Measurements from ENCODE around the gene MAVS. TPM values are rescaled to one million over a fixed set of nuclear protein-coding genes. Genes with fewer than 3 reads are reported as not detected.

Gene MAVS
- total RNA-seq, 1 donor from 2014 or later = 47.0 TPM

DNA sequence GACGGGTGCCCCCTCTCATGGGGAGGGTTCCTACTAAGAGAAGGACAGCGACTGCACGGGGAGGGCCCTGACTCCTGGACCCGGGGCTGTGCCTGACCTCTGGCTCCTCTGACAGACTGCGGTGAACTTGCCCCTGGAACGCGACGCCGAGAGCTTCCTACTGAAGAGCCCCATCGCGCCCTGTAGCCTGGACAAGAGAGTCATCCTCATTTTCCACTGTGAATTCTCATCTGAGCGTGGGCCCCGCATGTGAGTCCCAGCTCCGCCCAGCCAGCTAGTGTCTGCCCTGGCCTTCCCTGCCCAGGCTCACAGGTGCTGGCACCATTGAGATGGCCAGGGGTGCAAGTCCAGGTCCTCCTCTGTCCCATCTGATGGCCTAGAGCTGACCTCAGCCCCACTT is 43.3 kb upstream of the MAVS start:
- Mint-ChIP-seq H3K4me3 (ENCODE audit: unreplicated experiment) (no peak overlapping the region), H3K4me1 (ENCODE audit: unreplicated experiment) (peaks cover 93% of the 10 kb centered on the region), H3K9me3 (ENCODE audit: unreplicated experiment) (no peaks in the 10 kb centered on the region), H3K27ac (ENCODE audit: unreplicated experiment) (peak overlapping the region; percentile 83), H3K27me3 (ENCODE audit: unreplicated experiment) (no peaks in the 10 kb centered on the region), H3K36me3 (ENCODE audit: unreplicated experiment) (peaks cover 57% of the 10 kb centered on the region)
- no peak for DNase-seq (ENCODE audit: extremely low spot score, unreplicated experiment)
- TF ChIP-seq, protein P1, sequence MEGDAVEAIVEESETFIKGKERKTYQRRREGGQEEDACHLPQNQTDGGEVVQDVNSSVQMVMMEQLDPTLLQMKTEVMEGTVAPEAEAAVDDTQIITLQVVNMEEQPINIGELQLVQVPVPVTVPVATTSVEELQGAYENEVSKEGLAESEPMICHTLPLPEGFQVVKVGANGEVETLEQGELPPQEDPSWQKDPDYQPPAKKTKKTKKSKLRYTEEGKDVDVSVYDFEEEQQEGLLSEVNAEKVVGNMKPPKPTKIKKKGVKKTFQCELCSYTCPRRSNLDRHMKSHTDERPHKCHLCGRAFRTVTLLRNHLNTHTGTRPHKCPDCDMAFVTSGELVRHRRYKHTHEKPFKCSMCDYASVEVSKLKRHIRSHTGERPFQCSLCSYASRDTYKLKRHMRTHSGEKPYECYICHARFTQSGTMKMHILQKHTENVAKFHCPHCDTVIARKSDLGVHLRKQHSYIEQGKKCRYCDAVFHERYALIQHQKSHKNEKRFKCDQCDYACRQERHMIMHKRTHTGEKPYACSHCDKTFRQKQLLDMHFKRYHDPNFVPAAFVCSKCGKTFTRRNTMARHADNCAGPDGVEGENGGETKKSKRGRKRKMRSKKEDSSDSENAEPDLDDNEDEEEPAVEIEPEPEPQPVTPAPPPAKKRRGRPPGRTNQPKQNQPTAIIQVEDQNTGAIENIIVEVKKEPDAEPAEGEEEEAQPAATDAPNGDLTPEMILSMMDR (IDR thresholded peaks at IDR 0.05) = no peak

DNA sequence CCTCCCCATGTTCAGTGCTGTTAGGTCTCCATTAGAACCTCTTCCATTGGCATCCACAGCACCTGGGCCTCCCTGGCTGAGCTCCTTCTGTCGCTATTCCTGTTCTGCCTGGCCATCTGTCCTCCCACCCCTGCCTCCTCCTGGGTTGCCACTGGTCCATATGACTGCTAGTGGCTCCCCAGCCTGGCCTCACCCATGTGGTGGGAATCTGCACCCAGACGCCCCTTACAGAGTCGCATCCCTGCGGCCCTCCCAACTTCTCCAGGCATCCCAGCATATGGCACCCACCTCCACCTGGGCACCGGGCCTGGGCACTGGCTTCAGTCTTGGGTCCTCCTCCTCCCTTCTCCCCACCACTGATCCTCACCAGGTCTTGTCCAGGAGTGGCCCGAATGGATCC is 42.8 kb upstream of the MAVS start:
- Mint-ChIP-seq H3K4me3 (ENCODE audit: unreplicated experiment) (no peak overlapping the region), H3K9me3 (ENCODE audit: unreplicated experiment) (no peaks in the 10 kb centered on the region), H3K36me3 (ENCODE audit: unreplicated experiment) (peaks cover 52% of the 10 kb centered on the region), H3K27me3 (ENCODE audit: unreplicated experiment) (no peaks in the 10 kb centered on the region), H3K4me1 (ENCODE audit: unreplicated experiment) (peaks cover 91% of the 10 kb centered on the region), H3K27ac (ENCODE audit: unreplicated experiment) (peak overlapping the region; percentile 83)
- TF ChIP-seq, protein P1 (IDR thresholded peaks at IDR 0.05) = no peak
- DNase-seq (ENCODE audit: extremely low spot score, unreplicated experiment) = no peak

DNA sequence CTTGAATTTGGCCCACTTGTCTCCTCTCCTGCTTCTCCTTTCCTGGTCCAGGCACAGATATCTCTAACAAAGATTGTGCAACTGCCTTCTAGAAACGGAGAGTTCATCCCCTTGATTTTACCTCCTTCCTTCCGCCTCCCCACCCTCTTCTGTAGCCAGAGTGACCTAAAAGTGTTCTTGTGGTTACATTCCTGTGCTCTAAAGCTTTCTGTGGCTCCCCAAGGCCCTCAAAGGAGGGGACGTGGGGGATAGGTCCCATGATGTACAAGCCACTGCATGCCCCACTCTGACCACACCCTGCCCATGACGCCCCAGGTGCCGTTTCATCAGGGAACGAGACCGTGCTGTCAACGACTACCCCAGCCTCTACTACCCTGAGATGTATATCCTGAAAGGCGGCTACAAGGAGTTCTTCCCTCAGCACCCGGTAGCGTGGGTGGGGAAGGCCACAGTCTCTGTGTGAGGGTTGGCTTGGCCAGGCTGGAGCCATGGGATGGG is 42.3 kb upstream of the MAVS start:
- peak overlapping the region; percentile 83 for H3K27ac Mint-ChIP-seq (ENCODE audit: unreplicated experiment)
- no peaks in the 10 kb centered on the region for H3K9me3 Mint-ChIP-seq (ENCODE audit: unreplicated experiment)
- no peaks in the 10 kb centered on the region for H3K27me3 Mint-ChIP-seq (ENCODE audit: unreplicated experiment)
- TF ChIP-seq, protein P1 (IDR thresholded peaks at IDR 0.05) = no peak
- H3K36me3 Mint-ChIP-seq (ENCODE audit: unreplicated experiment) = peaks cover 50% of the 10 kb centered on the region
- H3K4me3 Mint-ChIP-seq (ENCODE audit: unreplicated experiment) = no peak overlapping the region
- DNase-seq (ENCODE audit: extremely low spot score, unreplicated experiment) = no peak
- peaks cover 87% of the 10 kb centered on the region for H3K4me1 Mint-ChIP-seq (ENCODE audit: unreplicated experiment)

DNA sequence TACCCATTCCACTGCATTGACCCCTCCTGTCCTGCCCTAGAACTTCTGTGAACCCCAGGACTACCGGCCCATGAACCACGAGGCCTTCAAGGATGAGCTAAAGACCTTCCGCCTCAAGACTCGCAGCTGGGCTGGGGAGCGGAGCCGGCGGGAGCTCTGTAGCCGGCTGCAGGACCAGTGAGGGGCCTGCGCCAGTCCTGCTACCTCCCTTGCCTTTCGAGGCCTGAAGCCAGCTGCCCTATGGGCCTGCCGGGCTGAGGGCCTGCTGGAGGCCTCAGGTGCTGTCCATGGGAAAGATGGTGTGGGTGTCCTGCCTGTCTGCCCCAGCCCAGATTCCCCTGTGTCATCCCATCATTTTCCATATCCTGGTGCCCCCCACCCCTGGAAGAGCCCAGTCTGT is 41.9 kb upstream of the MAVS start:
- Mint-ChIP-seq H3K27ac (ENCODE audit: unreplicated experiment) (peak overlapping the region; percentile 95), H3K9me3 (ENCODE audit: unreplicated experiment) (no peaks in the 10 kb centered on the region), H3K4me1 (ENCODE audit: unreplicated experiment) (peaks cover 84% of the 10 kb centered on the region)

DNA sequence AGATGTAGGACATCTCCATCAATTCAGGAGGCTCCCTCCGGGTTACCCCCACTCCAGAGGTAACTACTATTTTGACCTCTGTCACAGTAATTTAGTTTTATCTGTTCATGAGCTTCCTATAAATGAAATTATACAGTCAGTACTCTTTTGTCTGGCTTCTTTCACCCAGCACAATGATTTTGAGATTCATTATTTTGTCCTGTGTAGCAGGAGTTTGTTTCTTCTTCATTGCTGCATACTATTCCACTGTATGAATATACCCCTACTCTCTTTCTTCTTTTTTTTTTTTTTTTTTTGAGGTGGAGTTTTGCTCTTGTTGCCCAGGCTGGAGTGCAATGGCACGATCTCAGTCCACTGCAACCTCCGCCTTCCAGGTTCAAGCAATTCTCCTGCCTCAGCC is 38.1 kb upstream of the MAVS start:
- Mint-ChIP-seq H3K27me3 (ENCODE audit: unreplicated experiment) (no peaks in the 10 kb centered on the region), H3K36me3 (ENCODE audit: unreplicated experiment) (peaks cover 24% of the 10 kb centered on the region), H3K9me3 (ENCODE audit: unreplicated experiment) (no peaks in the 10 kb centered on the region), H3K4me3 (ENCODE audit: unreplicated experiment) (peak overlapping the region; percentile 65), H3K4me1 (ENCODE audit: unreplicated experiment) (peaks cover 86% of the 10 kb centered on the region), H3K27ac (ENCODE audit: unreplicated experiment) (peak overlapping the region; percentile 95)
- DNase-seq (ENCODE audit: extremely low spot score, unreplicated experiment) = no peak
- TF ChIP-seq, protein P1 (IDR thresholded peaks at IDR 0.05) = no peak

More for the DNA sequence above, 41.9 kb upstream of the MAVS start:
- TF ChIP-seq, protein P1 (IDR thresholded peaks at IDR 0.05) = no peak
- no peaks in the 10 kb centered on the region for H3K27me3 Mint-ChIP-seq (ENCODE audit: unreplicated experiment)
- no peak overlapping the region for H3K4me3 Mint-ChIP-seq (ENCODE audit: unreplicated experiment)
- peaks cover 50% of the 10 kb centered on the region for H3K36me3 Mint-ChIP-seq (ENCODE audit: unreplicated experiment)
- no peak for DNase-seq (ENCODE audit: extremely low spot score, unreplicated experiment)

Measured in osteocyte (in vitro differentiated cells).